ENCODE measurements around the gene THOC6. TPM values are rescaled to one million over a fixed set of nuclear protein-coding genes. Genes with fewer than 3 reads are reported as not detected.

Gene THOC6
- 22.6 TPM for total RNA-seq

GRCh38 chr16:3023669-3024478 lies at the start of gene THOC6, which contains the start of gene HCFC1R1:
THOC6 (plus strand) TSS chr16:3024035; CDS start chr16:3024327, 292 bp downstream.
HCFC1R1 (minus strand) TSS chr16:3023942; CDS start chr16:3023941, 1 bp downstream.
- TF ChIP-seq POLR2A (IDR thresholded peaks at IDR 0.05) (peak in 1 of 2 donors; percentile 37), POLR2AphosphoS5 (IDR thresholded peaks at IDR 0.05; ENCODE audit: insufficient read depth in 1 of 2, low read depth in 1 of 2) (peak; percentile 93), CTCF (IDR thresholded peaks at IDR 0.05) (no peak)
- peaks cover 0 to 3% of the 10 kb centered on the region in 2 donors for H3K36me3 ChIP-seq
- H3K27me3 ChIP-seq: no peaks in the 10 kb centered on the region
- DNase-seq (ENCODE audit: extremely low spot score in 2 of 2): peak in 1 of 2 donors; percentile 97
- peaks cover 62% of the 10 kb centered on the region for H3K4me1 ChIP-seq
- no peaks in the 10 kb centered on the region for H3K9me3 ChIP-seq
- intact Hi-C loops (cut with DNase I): no loop called here
- peak within 1 kb of the TSS; percentile 68 to 76 for H3K4me3 ChIP-seq
- peak within 1 kb of the TSS; percentile 96 for H3K27ac ChIP-seq

- peaks cover 10% of the 10 kb centered on the region for H3K4me1 ChIP-seq
- H3K9me3 ChIP-seq: no peaks in the 10 kb centered on the region
- TF ChIP-seq POLR2A (IDR thresholded peaks at IDR 0.05) (no peak), POLR2AphosphoS5 (IDR thresholded peaks at IDR 0.05; ENCODE audit: insufficient read depth in 1 of 2, low read depth in 1 of 2) (no peak), CTCF (IDR thresholded peaks at IDR 0.05) (no peak)
- H3K27me3 ChIP-seq: no peaks in the 10 kb centered on the region
- no peak overlapping the region for H3K4me3 ChIP-seq
- intact Hi-C loops (cut with DNase I): no loop called here
- no peak for DNase-seq (ENCODE audit: extremely low spot score in 2 of 2)
- H3K36me3 ChIP-seq: no peaks in the 10 kb centered on the region
- no peak overlapping the region for H3K27ac ChIP-seq
Measured at GRCh38 chr16:2974319-2975056, 49.3 kb upstream of the THOC6 start.

GRCh38 chr16:2975161-2975795 lies 48.6 kb upstream of the THOC6 start:
- no peak for DNase-seq (ENCODE audit: extremely low spot score in 2 of 2)
- Histone ChIP-seq H3K36me3 (no peaks in the 10 kb centered on the region), H3K27ac (no peak overlapping the region), H3K4me1 (peaks cover 10% of the 10 kb centered on the region), H3K27me3 (no peaks in the 10 kb centered on the region), H3K9me3 (no peaks in the 10 kb centered on the region), H3K4me3 (no peak overlapping the region)
- intact Hi-C loops (cut with DNase I): no loop called here
- TF ChIP-seq CTCF (IDR thresholded peaks at IDR 0.05) (no peak), POLR2AphosphoS5 (IDR thresholded peaks at IDR 0.05; ENCODE audit: insufficient read depth in 1 of 2, low read depth in 1 of 2) (no peak), POLR2A (IDR thresholded peaks at IDR 0.05) (no peak)

DNA sequence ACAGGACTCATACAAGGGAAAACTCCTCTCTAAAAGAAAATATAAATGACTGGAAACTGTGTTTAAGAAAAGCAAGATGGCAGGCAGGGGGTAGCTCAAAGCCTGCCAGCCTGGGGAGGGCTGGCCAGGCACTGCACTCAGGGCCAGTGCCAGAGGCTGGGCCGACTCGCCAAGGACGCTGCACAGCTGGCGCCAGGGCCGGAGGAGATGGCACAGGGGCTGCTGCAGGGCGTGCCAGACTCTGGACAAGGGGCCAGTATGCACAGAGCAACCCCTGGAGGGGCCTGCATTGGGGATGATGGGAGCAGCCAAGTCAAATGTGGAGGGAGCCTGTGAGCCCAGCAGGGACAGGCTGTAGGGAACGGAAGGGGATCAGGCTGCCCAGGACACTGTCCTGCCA lies 47.6 kb upstream of the THOC6 start:
- H3K27me3 ChIP-seq: no peaks in the 10 kb centered on the region
- no peak overlapping the region for H3K27ac ChIP-seq
- no peak for TF ChIP-seq POLR2AphosphoS5 (IDR thresholded peaks at IDR 0.05; ENCODE audit: insufficient read depth in 1 of 2, low read depth in 1 of 2)
- no peak for TF ChIP-seq POLR2A (IDR thresholded peaks at IDR 0.05)
- TF ChIP-seq CTCF (IDR thresholded peaks at IDR 0.05): no peak
- H3K4me1 ChIP-seq: peaks cover 15% of the 10 kb centered on the region
- no peak for DNase-seq (ENCODE audit: extremely low spot score in 2 of 2)
- no peak overlapping the region for H3K4me3 ChIP-seq
- H3K36me3 ChIP-seq: no peaks in the 10 kb centered on the region
- H3K9me3 ChIP-seq: no peaks in the 10 kb centered on the region
- intact Hi-C loops (cut with DNase I): no loop called here
